Hepatic stellate cell (primary cell): ENCODE measurements around the gene SHOX.
"Not testable (repeated sequence)": the region's sequence is repeated elsewhere in the genome, so short reads cannot be mapped to it uniquely, and the experiment has no call there.

ENCODE experiments used
- DNase-seq: peaks from one replicate; pipeline ENCODE4 v3.0.0; 2011; ENCODE audit warnings: low spot score

SHOX gene

DNA sequence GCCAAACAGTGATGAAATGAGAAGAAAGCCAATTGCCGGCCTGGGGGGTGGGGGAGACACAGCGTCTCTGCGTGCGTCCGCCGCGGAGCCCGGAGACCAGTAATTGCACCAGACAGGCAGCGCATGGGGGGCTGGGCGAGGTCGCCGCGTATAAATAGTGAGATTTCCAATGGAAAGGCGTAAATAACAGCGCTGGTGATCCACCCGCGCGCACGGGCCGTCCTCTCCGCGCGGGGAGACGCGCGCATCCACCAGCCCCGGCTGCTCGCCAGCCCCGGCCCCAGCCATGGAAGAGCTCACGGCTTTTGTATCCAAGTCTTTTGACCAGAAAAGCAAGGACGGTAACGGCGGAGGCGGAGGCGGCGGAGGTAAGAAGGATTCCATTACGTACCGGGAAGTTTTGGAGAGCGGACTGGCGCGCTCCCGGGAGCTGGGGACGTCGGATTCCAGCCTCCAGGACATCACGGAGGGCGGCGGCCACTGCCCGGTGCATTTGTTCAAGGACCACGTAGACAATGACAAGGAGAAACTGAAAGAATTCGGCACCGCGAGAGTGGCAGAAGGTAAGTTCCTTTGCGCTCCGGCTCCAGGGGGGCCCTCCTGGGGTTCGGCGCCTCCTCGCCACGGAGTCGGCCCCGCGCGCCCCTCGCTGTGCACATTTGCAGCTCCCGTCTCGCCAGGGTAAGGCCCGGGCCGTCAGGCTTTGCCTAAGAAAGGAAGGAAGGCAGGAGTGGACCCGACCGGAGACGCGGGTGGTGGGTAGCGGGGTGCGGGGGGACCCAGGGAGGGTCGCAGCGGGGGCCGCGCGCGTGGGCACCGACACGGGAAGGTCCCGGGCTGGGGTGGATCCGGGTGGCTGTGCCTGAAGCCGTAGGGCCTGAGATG is at the start of gene SHOX:
Gene SHOX, plus strand, starts transcription at position 180 of the 885 bp plus-strand sequence. Its CDS starts 107 bp downstream, at position 287.
- no peak for DNase-seq

- no peak for DNase-seq
Observed at GRCh38 chrX:581066-581465, 49.5 kb upstream of the SHOX start.

DNA sequence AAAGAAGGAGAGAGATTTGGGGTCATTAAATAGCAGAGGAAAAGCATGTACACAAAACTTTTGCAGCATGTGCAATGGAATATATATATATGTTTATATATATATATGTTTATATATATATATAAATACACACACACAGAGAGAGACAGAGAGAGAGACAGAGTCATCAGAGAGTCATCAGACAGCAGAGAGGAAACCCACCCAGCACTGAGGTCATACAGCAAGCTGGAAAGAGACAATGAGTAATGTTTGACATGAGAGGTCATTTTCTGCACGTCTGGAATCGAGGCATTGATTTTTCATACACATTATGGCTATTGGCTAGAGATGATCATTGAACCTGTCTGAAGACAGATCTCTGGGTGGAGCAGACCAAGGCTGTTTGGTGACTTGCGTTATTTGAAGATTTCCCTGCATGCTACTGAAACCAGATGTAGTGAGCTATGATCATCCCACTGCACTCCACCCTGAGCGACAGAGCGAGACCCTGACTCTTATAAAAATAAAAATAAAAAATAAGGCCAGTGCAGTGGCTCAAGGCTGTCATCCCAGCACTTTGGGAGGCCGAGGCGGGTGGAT is 48.8 kb upstream of the SHOX start:
- no peak for DNase-seq

DNA sequence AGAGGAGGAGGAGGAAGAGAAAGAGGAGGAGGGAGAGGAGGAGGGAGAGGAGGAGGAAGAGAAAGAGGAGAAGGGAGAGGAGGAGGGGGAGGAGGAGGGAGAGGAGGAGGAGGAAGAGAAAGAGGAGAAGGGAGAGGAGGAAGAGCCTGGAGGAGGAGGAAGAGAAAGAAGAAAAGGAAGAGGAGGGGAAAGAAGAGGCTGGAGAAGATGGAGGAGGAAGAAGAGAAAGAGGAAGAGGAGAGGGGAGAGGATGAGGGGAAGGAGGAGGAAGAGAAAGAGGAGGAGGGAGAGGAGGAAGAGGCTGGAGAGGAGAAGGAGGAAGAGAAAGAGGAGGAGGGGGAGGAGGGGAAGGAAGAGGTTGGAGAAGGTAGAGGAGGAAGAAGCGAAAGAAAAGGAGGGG is 46.0 kb upstream of the SHOX start:
- DNase-seq, result no peak

- no peak for DNase-seq
Observed at GRCh38 chrX:585115-585808, 45.3 kb upstream of the SHOX start.

DNA sequence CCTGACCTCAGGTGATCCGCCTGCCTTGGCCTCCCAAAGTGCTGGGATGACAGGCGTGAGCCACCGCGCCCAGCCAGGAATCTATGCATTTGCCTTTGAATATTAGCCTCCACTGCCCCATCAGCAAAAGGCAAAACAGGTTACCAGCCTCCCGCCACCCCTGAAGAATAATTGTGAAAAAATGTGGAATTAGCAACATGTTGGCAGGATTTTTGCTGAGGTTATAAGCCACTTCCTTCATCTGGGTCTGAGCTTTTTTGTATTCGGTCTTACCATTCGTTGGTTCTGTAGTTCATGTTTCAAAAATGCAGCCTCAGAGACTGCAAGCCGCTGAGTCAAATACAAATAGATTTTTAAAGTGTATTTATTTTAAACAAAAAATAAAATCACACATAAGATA is 44.2 kb upstream of the SHOX start:
- no peak for DNase-seq

- not testable (repeated sequence) for DNase-seq
Observed at GRCh38 chrX:589261-589660, 41.3 kb upstream of the SHOX start.

DNA sequence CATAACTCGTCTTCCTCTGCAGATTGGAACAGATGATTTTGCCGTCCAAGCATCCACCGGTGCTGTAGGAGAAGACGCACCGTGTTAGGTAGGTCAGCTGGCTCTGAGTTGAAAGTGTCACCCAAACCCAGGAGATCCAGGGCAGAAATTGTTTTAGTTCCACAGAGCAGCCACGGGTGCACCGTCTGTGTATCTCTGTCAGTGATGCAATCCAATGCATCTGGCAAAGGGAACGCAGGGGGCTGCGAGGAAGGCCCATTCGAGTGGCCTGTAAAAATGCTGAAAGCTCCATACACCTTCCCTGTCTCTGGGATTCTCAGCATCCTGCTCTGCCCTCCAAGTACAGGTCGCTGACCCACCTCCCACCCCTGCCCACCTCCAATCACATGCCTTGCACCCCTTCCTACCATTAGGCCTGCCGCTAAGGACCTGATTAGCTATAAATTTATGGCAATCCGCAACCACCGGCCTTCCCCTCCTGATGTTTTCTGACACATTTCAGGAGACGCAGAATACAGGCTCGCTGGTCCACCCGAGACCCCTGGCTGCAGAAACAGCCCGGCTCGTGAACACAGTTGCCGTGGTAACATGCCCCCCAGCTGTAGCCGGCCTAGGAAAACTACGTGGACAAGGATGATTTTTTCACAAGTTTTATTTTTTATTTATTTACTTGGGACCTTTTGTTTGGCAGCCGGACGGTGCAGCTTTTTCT is 39.7 kb upstream of the SHOX start:
- DNase-seq, result no peak

DNA sequence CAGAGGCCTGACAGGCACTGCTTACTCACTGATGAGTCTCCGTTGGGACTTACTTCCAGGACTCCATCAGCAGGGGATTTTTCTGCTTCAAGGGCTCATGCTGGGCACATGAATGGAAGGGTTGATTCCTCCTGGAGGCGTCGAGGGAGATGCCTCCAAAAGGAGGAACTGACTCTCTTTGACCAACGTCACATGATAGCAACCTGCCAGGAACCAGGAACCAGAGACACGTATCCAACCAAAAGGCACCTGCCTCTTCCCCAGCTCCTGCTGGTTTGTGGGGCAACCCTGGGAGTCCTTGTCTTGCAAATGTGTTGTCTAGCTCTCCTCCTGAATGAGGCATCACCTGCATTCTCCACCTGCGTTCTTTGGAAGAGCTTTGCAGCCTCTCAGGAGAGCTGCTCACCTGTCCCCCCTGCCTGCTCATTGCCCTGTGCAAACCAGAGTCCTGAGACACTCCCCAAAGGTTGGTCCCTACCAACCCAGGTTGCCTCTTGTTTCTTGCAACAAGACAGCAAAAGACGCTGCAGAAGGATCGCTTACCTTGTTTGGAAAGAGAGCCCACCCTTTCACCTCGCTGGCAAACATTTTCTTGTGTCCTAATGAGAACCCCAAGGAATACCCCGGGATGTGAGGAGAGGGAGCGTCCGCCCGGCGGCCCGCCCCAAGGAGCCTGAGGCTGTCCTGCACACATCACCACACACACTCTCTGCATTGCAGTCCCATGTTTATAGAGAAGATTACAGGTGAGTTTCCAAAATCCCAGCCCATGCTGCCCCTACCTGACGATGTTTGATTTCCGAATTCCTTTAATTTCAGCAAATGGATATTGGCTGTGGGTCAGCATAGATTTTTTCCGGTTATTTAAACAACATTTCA is 30.5 kb upstream of the SHOX start:
- no peak for DNase-seq

- not testable (repeated sequence) for DNase-seq
Observed at GRCh38 chrX:603029-603428, 27.6 kb upstream of the SHOX start.

- not testable (repeated sequence) for DNase-seq
Observed at GRCh38 chrX:604616-605015, 26.0 kb upstream of the SHOX start.

GRCh38 chrX:608088-608487 is 22.5 kb upstream of the SHOX start:
- not testable (repeated sequence) for DNase-seq

DNA sequence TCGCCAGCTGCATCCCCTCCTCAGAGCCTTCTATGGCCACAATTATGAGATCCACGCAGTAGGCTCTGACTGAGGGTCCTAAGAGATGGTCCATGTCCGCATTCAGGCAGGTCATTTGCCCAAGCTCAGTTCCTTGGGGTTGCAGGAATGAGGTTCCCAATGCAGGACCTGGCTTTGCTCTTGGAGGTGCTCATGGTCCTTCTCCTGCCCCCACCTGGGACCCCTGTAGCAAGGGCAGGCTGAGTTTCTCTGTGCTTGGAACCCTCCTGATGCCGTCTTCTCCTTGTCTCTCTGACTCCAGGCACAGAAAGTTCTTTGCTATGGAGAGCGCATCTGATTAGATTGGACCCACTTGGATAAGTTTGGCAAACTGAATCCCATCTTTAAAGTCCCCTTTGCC is 16.5 kb upstream of the SHOX start:
- DNase-seq, result no peak

DNA sequence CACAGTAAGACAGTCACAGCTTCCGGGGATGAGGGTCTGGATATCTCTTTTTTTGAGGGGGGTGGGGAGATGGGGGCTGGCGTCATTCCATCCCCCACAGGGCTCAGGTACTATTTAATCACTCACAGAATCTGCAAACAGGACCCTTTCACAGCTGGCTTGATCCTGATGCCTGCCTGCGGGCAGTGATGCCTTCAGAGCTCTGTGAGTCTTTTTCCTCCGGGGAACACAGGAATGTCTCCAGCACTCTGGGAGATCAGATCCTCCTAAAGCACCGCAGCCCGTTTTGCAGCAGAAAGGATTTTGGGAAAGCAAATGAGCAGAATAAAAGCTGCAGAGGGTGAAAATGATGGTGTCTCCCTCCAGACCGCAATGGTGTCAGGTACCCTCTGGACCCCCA is 13.2 kb upstream of the SHOX start:
- no peak for DNase-seq

GRCh38 chrX:617891-618290 is 12.7 kb upstream of the SHOX start:
- no peak for DNase-seq

GRCh38 chrX:618304-618703 is 12.3 kb upstream of the SHOX start:
- DNase-seq, result not testable (repeated sequence)

GRCh38 chrX:618761-619450 is 11.7 kb upstream of the SHOX start:
- no peak for DNase-seq

- no peak for DNase-seq
Observed at GRCh38 chrX:619451-619811, 11.2 kb upstream of the SHOX start.

DNA sequence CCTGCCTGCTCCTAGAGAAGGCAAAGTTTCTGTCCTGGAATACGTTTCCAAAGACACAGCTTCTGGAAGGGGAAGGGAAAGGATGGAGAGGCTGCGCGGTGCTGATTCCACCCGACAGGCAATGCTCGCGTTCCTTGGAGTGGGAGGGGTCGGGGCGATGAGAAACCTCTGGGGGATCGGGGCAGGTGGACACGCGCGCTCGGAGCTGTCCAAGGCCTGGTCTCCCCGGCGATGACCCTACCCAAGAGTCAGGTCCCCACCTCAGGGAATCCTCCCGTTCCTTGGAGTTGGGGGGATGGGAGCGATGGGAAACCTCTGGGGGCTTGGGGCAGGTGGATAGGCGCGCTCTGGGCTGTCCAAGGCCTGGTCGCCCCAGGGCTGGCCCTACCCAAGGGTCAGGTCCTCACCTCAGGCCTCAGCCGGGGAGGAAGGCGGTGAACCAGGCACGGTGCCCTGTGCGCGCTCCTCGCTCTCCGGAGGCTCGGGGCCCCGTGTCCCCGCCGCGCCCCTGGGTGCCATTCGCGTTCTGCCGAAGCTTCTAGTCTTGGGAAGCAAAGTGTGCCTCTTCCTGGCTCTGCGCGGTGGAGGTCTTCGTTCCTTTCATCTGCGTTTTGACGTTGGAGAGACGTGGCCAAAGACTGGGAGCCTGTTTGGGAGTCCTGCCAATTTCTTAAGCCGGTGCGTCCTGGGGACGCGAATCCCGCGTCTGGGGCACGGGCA is 10.6 kb upstream of the SHOX start:
- DNase-seq, result no peak
